Neuron (in vitro differentiated cells): ENCODE data around the gene GPRIN2.
"Not testable (repeated sequence)": the region's sequence is repeated elsewhere in the genome, so short reads cannot be mapped to it uniquely, and the experiment has no call there.

ENCODE experiments used
- H2AFZ ChIP-seq: one replicate; pipeline ENCODE4 v1.6.1; 2013; ENCODE audit warnings: low read depth, mild to moderate bottlenecking, inconsistent platforms, low read length, moderate library complexity
- H3K27me3 ChIP-seq: one replicate; pipeline ENCODE4 v1.6.1; 2013; ENCODE audit warnings: low read length; ENCODE audit not compliant: insufficient read depth
- H3K36me3 ChIP-seq: one replicate; pipeline ENCODE4 v1.6.1; 2013; ENCODE audit warnings: low read length; ENCODE audit not compliant: insufficient read depth
- H3K4me1 ChIP-seq: one replicate; pipeline ENCODE4 v1.6.1; 2013; ENCODE audit warnings: low read length; ENCODE audit not compliant: insufficient read depth
- H3K4me3 ChIP-seq: 2 replicates; pipeline ENCODE4 v1.5.1; 2013; ENCODE audit warnings: mild to moderate bottlenecking, low read length, moderate library complexity
- H3K9me3 ChIP-seq: one replicate; pipeline ENCODE4 v1.6.1; 2013; ENCODE audit warnings: low read length

Gene GPRIN2

DNA sequence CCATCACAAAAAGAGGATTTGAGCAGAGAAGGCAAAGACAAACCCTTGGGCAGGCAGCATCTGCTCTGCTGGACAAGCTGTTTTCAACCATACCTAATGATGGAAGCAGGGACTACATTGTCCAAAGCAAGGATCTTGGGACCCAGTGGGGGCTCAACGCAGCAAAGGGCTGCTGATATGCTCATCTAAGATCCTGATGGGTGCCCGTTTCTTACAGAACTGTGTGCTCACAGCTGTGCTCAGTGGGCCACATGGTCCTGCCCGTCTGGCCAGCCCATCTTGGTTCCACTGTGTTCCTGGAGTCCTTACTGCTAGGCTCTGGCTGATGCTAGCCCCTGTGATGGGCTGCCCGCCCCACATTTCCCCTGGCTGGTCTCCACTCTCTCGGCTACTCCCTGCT is 36.1 kb downstream of the GPRIN2 start:
- Histone ChIP-seq H3K27me3 (no peaks in the 10 kb centered on the region), H3K4me3 (no peak overlapping the region), H3K4me1 (no peaks in the 10 kb centered on the region), H2AFZ (no peak overlapping the region), H3K9me3 (no peaks in the 10 kb centered on the region), H3K36me3 (no peaks in the 10 kb centered on the region)

DNA sequence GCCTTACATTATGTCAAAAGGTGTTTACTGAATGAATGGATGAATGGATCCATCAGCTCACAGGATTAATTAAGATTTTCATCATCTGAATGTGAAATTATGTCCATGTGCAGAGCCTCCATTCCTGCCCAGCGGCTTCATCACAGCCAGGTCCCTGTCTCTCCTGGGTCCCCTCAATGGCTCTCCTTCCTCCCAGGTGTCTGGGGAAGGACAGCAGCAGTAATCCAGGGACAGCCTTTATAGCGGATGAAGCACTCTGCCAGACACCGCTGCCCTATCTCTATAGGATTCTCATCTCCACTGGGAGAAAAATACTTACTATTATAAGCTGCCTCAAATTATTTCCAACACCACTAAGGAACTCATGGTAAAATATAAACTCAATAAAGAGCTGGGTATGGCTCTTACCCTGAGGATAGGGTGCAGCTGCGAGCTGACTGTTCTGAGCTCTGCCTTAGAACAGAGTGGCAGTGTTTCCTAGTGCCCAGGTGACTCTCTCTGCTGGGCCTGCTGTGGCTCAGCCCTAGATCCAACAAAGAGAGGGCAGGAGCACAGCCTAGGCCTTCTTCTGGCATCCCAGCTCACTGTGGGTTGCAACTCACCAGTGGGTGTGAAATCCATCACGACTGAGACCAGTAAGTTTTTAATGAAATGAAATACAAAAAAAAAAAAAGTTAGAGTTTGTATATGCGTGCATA is 38.3 kb downstream of the GPRIN2 start:
- Histone ChIP-seq H2AFZ (no peak overlapping the region), H3K4me3 (no peak overlapping the region), H3K27me3 (no peaks in the 10 kb centered on the region), H3K9me3 (no peaks in the 10 kb centered on the region), H3K36me3 (no peaks in the 10 kb centered on the region), H3K4me1 (no peaks in the 10 kb centered on the region)

DNA sequence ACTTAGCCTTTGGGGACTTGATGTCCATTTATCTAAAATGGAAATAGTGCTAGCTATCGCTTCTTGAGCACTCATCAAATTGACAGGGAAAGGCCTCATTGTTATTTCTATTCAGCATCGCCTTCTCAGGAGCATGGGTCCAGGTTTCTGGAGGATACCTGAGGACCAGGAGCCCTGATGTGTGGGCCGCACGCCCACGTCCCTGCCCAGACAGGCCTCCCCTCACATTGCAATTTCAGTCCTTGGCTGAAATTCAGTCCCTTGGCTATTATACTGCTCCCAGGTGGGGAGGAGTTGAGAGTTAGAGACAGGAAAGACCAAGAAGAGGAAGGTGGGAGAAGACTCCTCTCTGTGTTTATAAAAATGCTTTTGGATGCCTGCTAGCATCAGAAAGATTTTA is 38.9 kb downstream of the GPRIN2 start:
- Histone ChIP-seq H3K36me3 (no peaks in the 10 kb centered on the region), H3K9me3 (no peaks in the 10 kb centered on the region), H3K27me3 (no peaks in the 10 kb centered on the region), H3K4me1 (no peaks in the 10 kb centered on the region), H2AFZ (no peak overlapping the region), H3K4me3 (no peak overlapping the region)

DNA sequence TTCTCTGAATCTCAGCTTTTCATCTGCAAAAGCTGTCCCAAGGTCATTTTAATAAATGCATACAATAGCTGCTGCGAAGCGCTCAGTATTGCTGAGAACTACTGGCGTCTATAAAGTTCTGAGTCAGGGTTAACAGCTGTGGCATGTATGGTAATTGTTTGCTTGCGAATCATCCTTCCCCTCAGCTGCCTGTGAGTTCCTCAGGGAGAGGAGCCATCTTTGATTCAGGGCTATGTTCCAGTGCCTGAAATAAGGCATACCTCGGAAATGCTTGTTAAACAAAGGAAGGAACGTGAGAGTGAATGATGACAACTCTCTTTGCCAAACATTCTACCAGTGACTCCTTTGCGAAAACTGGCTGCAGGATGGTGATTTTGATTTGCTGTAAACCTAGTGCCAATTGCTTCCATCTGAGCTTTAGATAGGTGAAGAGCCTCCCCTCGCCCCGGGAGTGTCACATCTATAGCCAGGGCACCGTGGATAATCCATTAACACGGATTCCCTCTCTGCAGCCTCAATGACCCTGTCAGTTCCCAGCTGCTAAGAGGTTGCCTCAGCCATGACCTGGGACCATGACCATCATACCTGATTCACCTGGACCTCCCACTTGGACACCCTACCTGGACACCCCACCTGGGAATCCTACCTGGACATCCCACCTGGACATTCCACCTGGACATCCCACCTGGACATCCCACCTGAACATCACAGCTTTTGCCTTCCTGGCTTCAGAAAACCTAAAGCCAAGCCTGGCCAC is 39.6 kb downstream of the GPRIN2 start:
- H3K36me3 ChIP-seq = no peaks in the 10 kb centered on the region
- no peaks in the 10 kb centered on the region for H3K4me1 ChIP-seq
- no peak overlapping the region for H2AFZ ChIP-seq
- no peaks in the 10 kb centered on the region for H3K27me3 ChIP-seq
- H3K4me3 ChIP-seq = no peak overlapping the region
- H3K9me3 ChIP-seq = no peaks in the 10 kb centered on the region

DNA sequence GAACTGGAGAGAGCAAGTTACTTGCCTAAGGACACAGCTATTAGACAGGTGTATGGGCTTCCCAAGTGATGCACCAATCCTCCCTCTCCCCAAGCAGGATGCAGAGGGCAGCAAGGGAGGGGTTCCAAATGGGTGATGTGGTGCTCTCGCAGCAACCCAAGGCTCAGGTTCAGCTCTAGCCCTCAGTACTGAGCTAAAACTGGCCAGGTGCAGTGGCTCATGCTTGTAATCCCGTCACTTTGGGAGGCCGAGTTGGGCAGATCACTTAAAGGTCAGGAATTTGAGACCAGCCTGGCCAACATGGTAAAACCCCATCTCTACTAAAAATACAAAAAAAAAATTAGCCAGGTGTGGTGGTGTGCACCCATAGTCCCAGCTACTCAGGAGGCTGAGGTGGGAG is 40.7 kb downstream of the GPRIN2 start:
- Histone ChIP-seq H3K4me1 (no peaks in the 10 kb centered on the region), H3K36me3 (no peaks in the 10 kb centered on the region), H3K4me3 (no peak overlapping the region), H2AFZ (no peak overlapping the region), H3K27me3 (no peaks in the 10 kb centered on the region), H3K9me3 (no peaks in the 10 kb centered on the region)

DNA sequence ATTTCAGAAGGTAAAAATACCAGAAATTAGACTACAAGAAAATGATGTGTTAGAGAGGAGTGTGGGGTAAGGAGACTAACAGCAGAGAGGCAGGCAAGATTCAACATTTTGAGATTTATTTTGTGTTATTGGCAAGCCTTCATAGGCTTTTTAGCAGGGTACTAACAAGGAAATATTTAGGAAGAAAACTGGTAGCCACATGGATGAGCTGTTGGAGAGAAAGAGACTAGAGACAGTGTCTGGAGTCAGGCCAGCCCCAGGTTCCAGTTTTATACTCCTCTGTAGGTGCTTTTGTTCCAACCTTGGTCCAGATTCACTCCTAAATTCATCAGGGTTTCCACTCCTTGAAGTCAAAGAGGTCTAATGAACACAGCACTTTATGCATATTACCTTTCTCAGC is 41.1 kb downstream of the GPRIN2 start:
- Histone ChIP-seq H3K9me3 (no peaks in the 10 kb centered on the region), H3K27me3 (no peaks in the 10 kb centered on the region), H3K36me3 (no peaks in the 10 kb centered on the region), H2AFZ (no peak overlapping the region), H3K4me1 (no peaks in the 10 kb centered on the region), H3K4me3 (no peak overlapping the region)

DNA sequence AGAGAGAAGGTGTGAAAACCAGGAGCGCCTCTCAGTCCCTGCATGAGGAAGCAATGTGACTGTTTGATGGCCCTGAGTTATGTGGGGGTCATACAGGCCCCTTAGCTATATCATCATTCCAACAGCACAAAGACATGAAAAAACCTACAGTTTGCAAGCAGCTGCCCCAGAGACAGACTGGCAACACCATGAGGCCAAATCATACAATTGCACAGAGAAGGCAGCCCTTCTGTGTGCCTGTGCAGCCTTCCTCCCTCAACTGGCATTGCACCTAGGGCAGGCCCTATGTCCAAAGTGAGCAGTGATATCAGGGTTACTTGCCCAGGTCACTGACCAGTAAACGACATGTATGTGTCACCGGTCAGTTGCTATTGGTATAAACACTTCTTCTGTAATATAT is 41.6 kb downstream of the GPRIN2 start:
- Histone ChIP-seq H3K36me3 (no peaks in the 10 kb centered on the region), H3K9me3 (no peaks in the 10 kb centered on the region), H3K27me3 (no peaks in the 10 kb centered on the region), H3K4me3 (no peak overlapping the region), H3K4me1 (no peaks in the 10 kb centered on the region), H2AFZ (no peak overlapping the region)

DNA sequence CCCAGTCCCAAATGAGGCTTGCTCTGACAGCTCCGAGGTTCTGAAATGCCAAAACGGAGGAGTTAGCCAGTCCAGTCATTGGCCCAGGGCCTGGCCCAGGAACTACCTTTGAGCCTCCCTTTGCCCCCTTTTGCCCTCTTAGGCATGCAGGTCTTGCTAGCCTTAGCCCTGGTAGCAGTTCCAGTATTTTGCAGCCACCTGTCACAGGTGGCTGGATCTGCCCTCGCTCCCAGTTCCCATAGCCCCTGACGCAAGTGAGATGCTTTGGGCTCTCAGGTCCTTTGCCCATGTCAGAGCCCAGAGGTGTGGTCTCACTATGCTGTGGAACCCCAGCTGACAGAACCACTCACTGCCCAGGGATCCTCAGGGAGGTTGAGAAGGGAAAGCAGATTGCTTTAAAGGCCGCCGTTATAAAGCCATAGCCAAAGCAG is 42.0 kb downstream of the GPRIN2 start:
- Histone ChIP-seq H3K9me3 (no peaks in the 10 kb centered on the region), H3K27me3 (no peaks in the 10 kb centered on the region), H3K4me1 (no peaks in the 10 kb centered on the region), H3K4me3 (no peak overlapping the region), H3K36me3 (no peaks in the 10 kb centered on the region), H2AFZ (no peak overlapping the region)

DNA sequence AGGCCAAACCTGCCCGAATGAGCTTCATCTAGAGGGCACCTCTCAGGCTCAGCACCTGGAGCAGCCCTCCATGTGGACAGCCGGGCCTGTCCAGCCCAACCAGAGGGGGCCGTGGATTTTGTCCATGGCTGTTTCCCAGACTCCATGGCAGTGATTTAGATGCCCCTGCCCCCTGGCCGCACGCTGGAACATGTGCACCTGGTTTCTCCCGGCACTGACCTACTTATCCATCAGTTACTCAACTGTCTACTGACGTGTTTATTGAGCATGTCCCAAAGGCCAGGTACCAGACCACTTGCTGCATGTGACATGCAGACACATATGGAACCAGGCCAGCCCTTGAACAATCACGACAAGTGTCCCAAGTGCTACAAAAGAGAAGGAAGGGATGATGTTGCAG is 43.1 kb downstream of the GPRIN2 start:
- not testable (repeated sequence) for H2AFZ ChIP-seq, H3K4me1 ChIP-seq, H3K27me3 ChIP-seq, H3K4me3 ChIP-seq, H3K9me3 ChIP-seq, H3K36me3 ChIP-seq

DNA sequence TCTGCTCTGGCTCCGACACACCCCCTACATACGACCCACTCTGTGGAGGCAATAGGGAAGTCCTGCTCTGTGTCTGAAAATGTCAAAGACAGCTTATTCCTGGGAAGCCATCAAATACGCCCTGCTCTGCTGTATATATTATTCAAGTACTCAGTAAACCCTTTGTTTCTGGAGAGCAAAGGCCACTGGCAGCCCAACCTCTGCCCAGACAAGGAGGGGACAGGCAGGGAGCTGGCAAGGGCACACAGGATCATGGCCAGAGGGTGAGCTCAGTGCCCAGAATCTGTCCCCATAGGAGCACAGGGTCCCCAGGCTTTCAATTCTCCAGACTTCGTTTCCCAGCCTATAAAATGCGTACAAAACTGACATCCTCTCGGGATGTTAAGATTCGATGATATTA is 43.7 kb downstream of the GPRIN2 start:
- not testable (repeated sequence) for H3K4me3 ChIP-seq, H3K9me3 ChIP-seq, H2AFZ ChIP-seq, H3K27me3 ChIP-seq, H3K36me3 ChIP-seq, H3K4me1 ChIP-seq

DNA sequence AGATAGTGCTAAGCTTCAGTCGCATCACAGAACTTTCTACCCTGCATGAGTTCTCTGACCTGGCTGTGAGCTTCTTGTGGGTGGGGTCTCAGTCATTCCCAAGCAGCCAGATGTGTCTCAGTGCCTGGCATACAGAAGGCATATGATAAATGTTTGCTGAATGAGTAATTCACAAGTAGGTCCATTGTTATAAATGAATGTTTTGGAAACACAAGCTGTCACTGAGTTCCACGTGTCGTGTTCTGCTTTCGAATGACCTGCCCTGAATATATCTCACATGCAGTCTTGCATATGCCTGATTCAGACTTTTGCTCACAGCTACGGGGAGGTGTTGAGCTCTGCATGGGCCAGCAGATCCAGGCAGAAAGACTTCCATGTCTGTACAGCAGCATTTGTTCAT is 44.5 kb downstream of the GPRIN2 start:
- H3K36me3 ChIP-seq, H3K27me3 ChIP-seq, H3K4me1 ChIP-seq, H3K9me3 ChIP-seq, H2AFZ ChIP-seq, H3K4me3 ChIP-seq: not testable (repeated sequence)
